Hepatic stellate cell (primary cell): Measurements from ENCODE around the gene POFUT1.
A peak's percentile ranks its signal among the peaks of the same experiment; 100 is the strongest.

Source experiments
- DNase-seq: peaks from one replicate; pipeline ENCODE4 v3.0.0; 2011; ENCODE audit warnings: low spot score

The POFUT1 gene

GRCh38 chr20:32206760-32207625, 687 bp upstream of the POFUT1 start:
- peak; percentile 24 for DNase-seq

GRCh38 chr20:32208499-32209154, 947 bp downstream of the POFUT1 start:
- DNase-seq = no peak

DNA sequence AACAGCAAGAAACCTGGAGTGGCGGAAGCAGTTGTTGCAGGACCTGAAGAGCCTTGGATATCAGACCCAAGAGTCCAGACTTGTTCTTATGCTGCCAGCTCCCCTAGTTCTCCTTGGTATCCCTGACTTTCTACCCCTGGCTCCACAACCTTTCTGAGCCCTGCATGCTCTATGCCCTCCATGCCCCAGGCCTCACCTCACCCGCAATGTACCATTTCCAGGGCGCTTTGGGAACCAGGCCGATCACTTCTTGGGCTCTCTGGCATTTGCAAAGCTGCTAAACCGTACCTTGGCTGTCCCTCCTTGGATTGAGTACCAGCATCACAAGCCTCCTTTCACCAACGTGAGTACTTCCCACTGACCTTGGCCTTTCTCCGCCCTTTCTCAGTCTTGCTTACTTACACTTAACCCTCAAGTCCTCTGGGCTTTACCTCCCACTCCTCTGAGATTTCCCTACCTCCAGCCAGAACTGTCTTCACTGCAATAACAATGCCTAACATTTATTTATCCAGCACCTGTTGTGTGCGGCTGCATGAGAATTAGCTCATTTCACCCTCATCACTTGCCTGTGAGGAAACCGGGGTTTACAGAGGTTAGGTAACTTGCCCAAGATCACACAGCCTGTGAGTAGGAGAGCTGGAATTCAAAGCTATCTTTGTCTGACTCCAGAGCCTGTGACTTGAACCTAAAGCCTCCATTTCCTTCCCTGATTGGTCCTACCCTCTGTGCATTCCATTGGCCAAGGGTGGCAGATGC, 2.3 kb downstream of the POFUT1 start:
- no peak for DNase-seq

- DNase-seq = no peak
These were observed 6.2 kb downstream of the POFUT1 start for GRCh38 chr20:32213870-32214269.

GRCh38 chr20:32215147-32215546, 7.5 kb downstream of the POFUT1 start:
- no peak for DNase-seq

- DNase-seq = no peak
These were observed 8.0 kb downstream of the POFUT1 start for GRCh38 chr20:32215729-32216128.

- no peak for DNase-seq
These were observed 8.8 kb downstream of the POFUT1 start for GRCh38 chr20:32216179-32217142.

GRCh38 chr20:32218156-32218900, 10.6 kb downstream of the POFUT1 start:
- DNase-seq = no peak

DNA sequence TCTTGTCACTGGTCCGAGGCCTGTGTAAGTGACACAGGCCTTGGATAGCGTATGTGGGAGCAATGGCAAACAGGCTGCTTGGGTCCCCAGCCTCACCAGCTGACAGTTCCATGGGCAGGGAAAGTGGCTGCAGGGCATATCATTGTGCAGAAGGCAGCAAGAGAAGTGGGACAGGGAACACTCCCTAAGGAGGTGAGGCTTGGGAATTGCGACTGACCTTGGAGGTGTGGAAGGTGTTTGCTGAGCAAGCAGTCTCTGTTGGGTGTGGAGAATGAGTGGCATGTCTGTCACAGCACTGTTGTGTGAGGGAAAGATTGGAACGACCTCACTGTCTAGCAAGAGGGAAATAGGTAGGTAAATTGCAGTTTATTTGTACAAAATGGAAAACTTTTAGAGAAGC, 16.8 kb downstream of the POFUT1 start:
- DNase-seq = no peak

GRCh38 chr20:32226391-32226790, 18.7 kb downstream of the POFUT1 start:
- DNase-seq = no peak

DNA sequence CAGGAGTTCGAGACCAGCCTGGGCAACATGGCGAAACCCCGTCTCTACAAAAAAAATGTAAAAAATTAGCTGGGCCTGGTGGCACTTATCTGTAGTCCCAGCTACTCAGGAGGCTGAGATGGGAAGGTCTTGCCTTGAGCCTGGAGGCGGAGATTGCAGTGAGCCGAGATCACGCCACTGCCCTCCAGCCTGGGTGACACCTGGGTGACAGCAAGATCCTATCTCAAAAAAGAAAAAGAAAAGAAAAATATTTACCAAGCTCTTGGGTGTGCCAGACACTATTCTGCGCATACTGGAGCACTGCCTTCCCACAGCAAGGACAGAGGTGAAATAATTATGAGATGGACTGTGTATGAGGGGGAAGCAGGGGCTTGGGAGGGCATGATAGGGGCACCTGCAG, 19.6 kb downstream of the POFUT1 start:
- DNase-seq = no peak

GRCh38 chr20:32227744-32228688, 20.3 kb downstream of the POFUT1 start:
- no peak for DNase-seq

GRCh38 chr20:32229251-32229747, 21.6 kb downstream of the POFUT1 start:
- DNase-seq = no peak

DNA sequence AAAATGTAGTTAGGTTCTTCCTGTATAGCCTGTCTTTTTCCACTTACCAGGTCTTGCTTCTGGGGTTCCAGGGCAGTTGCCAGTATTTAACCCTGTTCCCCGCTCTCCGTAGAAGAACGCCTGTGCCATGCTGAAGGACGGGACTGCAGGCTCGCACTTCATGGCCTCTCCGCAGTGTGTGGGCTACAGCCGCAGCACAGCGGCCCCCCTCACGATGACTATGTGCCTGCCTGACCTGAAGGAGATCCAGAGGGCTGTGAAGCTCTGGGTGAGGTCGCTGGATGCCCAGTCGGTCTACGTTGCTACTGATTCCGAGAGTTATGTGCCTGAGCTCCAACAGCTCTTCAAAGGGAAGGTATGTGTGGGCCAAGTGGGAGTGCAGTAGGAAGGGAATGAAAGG, 23.0 kb downstream of the POFUT1 start:
- no peak for DNase-seq

DNA sequence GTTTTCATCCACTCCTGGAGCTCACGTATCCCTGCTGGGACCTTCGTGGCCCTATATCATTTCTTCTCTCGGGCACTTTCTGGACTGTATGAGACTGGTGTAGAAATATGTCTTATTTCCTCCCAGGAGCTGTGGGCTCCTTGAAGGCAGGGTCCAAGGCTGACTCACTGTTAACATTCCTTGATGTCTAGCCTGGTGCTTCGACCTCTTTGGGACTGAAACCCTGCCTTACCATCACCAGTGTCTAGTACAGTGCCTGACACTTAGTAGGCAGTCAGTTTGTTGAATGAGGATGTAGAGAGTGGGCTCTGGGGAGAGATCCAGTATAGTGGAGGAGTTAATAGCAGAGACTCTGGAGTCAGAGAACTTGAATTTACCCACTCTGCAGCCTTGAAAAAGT, 23.6 kb downstream of the POFUT1 start:
- DNase-seq = no peak

DNA sequence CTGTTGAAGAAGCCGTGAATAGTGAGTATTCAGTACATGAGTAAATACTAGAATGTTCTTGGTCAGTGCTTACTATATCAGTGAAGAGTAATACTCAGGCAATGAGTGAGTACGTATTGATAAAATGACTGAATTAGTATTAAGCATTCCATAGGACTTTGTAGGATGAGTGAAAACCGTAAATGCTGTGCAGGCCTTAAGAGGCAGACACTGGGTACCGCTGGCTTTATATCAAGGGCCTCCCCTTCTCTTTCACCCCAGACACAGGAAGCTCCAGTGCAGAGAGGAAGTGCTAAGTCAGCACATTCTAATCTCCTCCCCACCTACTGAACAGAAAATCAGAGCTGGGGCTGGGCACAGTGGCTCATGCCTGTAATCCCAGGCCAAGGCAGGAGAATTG, 24.2 kb downstream of the POFUT1 start:
- no peak for DNase-seq

DNA sequence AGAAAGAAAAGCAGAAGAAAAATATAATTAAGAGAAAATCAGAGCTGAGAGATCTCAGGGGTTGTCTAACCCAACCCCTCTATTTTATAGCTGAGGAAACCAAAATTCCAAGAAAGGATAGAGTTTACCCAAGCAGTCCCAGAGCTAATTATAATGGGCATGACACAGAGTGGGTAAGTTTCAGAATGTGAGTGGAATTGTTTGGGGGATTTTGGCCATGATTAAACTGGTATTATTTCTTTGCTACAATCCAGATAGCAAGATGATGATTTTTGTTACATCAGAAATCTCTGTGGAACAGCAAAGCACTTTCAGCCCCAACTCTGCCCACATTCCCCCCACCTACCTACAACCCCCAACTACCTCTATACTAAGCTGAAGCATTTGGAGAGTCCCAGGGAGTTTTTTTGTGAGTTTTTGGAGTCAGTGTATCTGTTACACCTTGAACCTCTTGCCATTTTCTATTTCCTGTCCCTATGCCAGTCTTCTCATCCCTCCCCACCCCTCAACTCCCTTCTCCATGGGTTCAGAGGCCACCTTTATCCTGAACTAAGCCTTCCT, 24.7 kb downstream of the POFUT1 start:
- no peak for DNase-seq

DNA sequence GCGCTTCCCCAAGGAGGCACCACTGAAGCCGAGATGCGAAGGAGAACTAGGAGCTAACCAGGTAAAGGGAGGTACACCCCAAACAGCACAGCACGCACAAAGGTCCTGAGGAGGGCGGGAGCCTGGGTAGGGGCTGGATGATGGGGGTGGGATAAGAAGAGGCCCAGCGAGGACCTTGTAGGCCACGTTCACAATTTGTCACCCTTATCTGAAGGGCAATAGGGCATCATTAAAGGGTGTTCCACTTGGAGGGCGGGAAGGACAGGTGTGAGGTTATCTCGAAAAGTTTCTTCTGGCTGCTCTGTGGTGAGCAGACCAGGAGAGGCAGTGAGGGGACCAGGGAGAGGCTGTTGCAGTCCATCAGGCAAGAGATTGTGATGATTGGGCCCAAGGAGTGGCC, 25.6 kb downstream of the POFUT1 start:
- no peak for DNase-seq

GRCh38 chr20:32234135-32234808, 26.6 kb downstream of the POFUT1 start:
- no peak for DNase-seq
